ENCODE results near the gene RIMS1. TPM values are rescaled to one million over a fixed set of nuclear protein-coding genes. Genes with fewer than 3 reads are reported as not detected.

RIMS1 gene
- total and polyA plus RNA-seq, 2 experiments from 2014 or later, result 0.29 to 0.92 TPM

GRCh38 chr6:72262254-72262653 lies 375.9 kb downstream of the RIMS1 start:
- TF ChIP-seq CTCF (IDR thresholded peaks at IDR 0.05; ENCODE audit: low read depth, low read length), result no peak
- Histone ChIP-seq H3K4me1 (ENCODE audit: low read depth) (no peaks in the 10 kb centered on the region), H3K36me3 (no peaks in the 10 kb centered on the region), H3K27me3 (no peaks in the 10 kb centered on the region), H3K27ac (no peak overlapping the region), H3K4me3 (no peak overlapping the region), H3K9me3 (ENCODE audit: low read depth) (no peaks in the 10 kb centered on the region)
- no peak for DNase-seq (ENCODE audit: low read depth in 1 of 2, low spot score in 1 of 2)

GRCh38 chr6:72267470-72267869 lies 381.1 kb downstream of the RIMS1 start:
- no peaks in the 10 kb centered on the region for H3K9me3 ChIP-seq (ENCODE audit: low read depth)
- H3K4me3 ChIP-seq, result no peak overlapping the region
- no peaks in the 10 kb centered on the region for H3K36me3 ChIP-seq
- no peak for TF ChIP-seq CTCF (IDR thresholded peaks at IDR 0.05; ENCODE audit: low read depth, low read length)
- no peak overlapping the region for H3K27ac ChIP-seq
- no peak for DNase-seq (ENCODE audit: low read depth in 1 of 2, low spot score in 1 of 2)
- H3K4me1 ChIP-seq (ENCODE audit: low read depth), result no peaks in the 10 kb centered on the region
- no peaks in the 10 kb centered on the region for H3K27me3 ChIP-seq

GRCh38 chr6:72271531-72271930 lies 385.2 kb downstream of the RIMS1 start:
- H3K27ac ChIP-seq, result no peak overlapping the region
- H3K4me1 ChIP-seq (ENCODE audit: low read depth), result no peaks in the 10 kb centered on the region
- H3K9me3 ChIP-seq (ENCODE audit: low read depth), result no peaks in the 10 kb centered on the region
- H3K27me3 ChIP-seq, result no peaks in the 10 kb centered on the region
- H3K36me3 ChIP-seq, result no peaks in the 10 kb centered on the region
- TF ChIP-seq CTCF (IDR thresholded peaks at IDR 0.05; ENCODE audit: low read depth, low read length), result no peak
- no peak overlapping the region for H3K4me3 ChIP-seq
- DNase-seq (ENCODE audit: low read depth in 1 of 2, low spot score in 1 of 2), result no peak

- peak in 1 of 2 donors; percentile 23 for DNase-seq (ENCODE audit: low read depth in 1 of 2, low spot score in 1 of 2)
- TF ChIP-seq CTCF (IDR thresholded peaks at IDR 0.05; ENCODE audit: low read depth, low read length), result no peak
- H3K27ac ChIP-seq, result no peak overlapping the region
Observed at GRCh38 chr6:72272958-72273357, 386.6 kb downstream of the RIMS1 start.

GRCh38 chr6:72275888-72276287 lies 389.5 kb downstream of the RIMS1 start:
- Histone ChIP-seq H3K4me1 (ENCODE audit: low read depth) (no peaks in the 10 kb centered on the region), H3K9me3 (ENCODE audit: low read depth) (no peaks in the 10 kb centered on the region), H3K4me3 (no peak overlapping the region), H3K27ac (no peak overlapping the region), H3K36me3 (no peaks in the 10 kb centered on the region), H3K27me3 (no peaks in the 10 kb centered on the region)
- no peak for DNase-seq (ENCODE audit: low read depth in 1 of 2, low spot score in 1 of 2)
- TF ChIP-seq CTCF (IDR thresholded peaks at IDR 0.05; ENCODE audit: low read depth, low read length), result no peak

More at GRCh38 chr6:72272958-72273357, 386.6 kb downstream of the RIMS1 start:
- H3K9me3 ChIP-seq (ENCODE audit: low read depth), result no peaks in the 10 kb centered on the region
- H3K36me3 ChIP-seq, result no peaks in the 10 kb centered on the region
- H3K4me3 ChIP-seq, result no peak overlapping the region
- H3K4me1 ChIP-seq (ENCODE audit: low read depth), result no peaks in the 10 kb centered on the region
- no peaks in the 10 kb centered on the region for H3K27me3 ChIP-seq

- Histone ChIP-seq H3K4me1 (ENCODE audit: low read depth) (no peaks in the 10 kb centered on the region), H3K27me3 (no peaks in the 10 kb centered on the region), H3K9me3 (ENCODE audit: low read depth) (no peaks in the 10 kb centered on the region), H3K36me3 (no peaks in the 10 kb centered on the region), H3K4me3 (no peak overlapping the region), H3K27ac (no peak overlapping the region)
- no peak for TF ChIP-seq CTCF (IDR thresholded peaks at IDR 0.05; ENCODE audit: low read depth, low read length)
- no peak for DNase-seq (ENCODE audit: low read depth in 1 of 2, low spot score in 1 of 2)
Observed at GRCh38 chr6:72282201-72282600, 395.9 kb downstream of the RIMS1 start.
